Esophagus (tissue), 2 donors: ENCODE measurements around the gene BCAS3. TPM values are rescaled to one million over a fixed set of nuclear protein-coding genes. Genes with fewer than 3 reads are reported as not detected.

Experiments
- H3K27ac ChIP-seq, 2 donors: one replicate each; pipeline ENCODE4 v1.5.1; 2013; ENCODE audit warnings: low read depth in 2 of 2, mild to moderate bottlenecking in 2 of 2, inconsistent platforms in 1 of 2, low read length in 1 of 2, moderate library complexity in 1 of 2
- H3K27me3 ChIP-seq, 2 donors: one replicate each; pipeline ENCODE4 v1.6.1; 2013; ENCODE audit warnings: low read length in 2 of 2, control low read depth in 1 of 2, mild to moderate bottlenecking in 1 of 2; ENCODE audit not compliant: insufficient read depth in 2 of 2, control insufficient read depth in 1 of 2
- H3K36me3 ChIP-seq, 2 donors: one replicate each; pipeline ENCODE4 v1.6.1; 2013; ENCODE audit warnings: low read length in 1 of 2; ENCODE audit not compliant: control insufficient read depth in 2 of 2, insufficient read depth in 2 of 2
- H3K4me1 ChIP-seq, 2 donors: one replicate each; pipeline ENCODE4 v1.6.1; 2013; ENCODE audit warnings: low read length in 1 of 2; ENCODE audit not compliant: control insufficient read depth in 2 of 2, insufficient read depth in 2 of 2
- H3K4me3 ChIP-seq, 2 donors: one replicate each; pipeline ENCODE4 v1.5.1; 2013; ENCODE audit warnings: low read length in 2 of 2, mild to moderate bottlenecking in 2 of 2, low read depth in 1 of 2, moderate library complexity in 1 of 2
- H3K9me3 ChIP-seq, 2 donors: one replicate each; pipeline ENCODE4 v1.6.1; 2013; ENCODE audit warnings: mild to moderate bottlenecking in 2 of 2, low read depth in 1 of 2, low read length in 1 of 2, moderate library complexity in 1 of 2; ENCODE audit not compliant: control insufficient read depth in 2 of 2, insufficient read depth in 1 of 2
- WGBS, 2 donors: extraction: QIAGEN DNeasy Blood & Tissue Kit; methylation state at CpG; one replicate each; pipeline ENCODE4 v1.1.7; 2013; 5-methylcytosine and 5-hydroxymethylcytosine counted together
- polyA plus RNA-seq, 2 donors: library from polyadenylated mRNA; stranded (reverse); fragments of 200-250 nt; gene quantifications; one replicate each; pipeline ENCODE4 v1.2.3, GENCODE V29; 2013
- donor health status: healthy with polysubstance abuse.
- donor health status: Bipolar disorder and iron deficiency.

The BCAS3 gene
- polyA plus RNA-seq, 2 donors, result 4.7 to 6.6 TPM

DNA sequence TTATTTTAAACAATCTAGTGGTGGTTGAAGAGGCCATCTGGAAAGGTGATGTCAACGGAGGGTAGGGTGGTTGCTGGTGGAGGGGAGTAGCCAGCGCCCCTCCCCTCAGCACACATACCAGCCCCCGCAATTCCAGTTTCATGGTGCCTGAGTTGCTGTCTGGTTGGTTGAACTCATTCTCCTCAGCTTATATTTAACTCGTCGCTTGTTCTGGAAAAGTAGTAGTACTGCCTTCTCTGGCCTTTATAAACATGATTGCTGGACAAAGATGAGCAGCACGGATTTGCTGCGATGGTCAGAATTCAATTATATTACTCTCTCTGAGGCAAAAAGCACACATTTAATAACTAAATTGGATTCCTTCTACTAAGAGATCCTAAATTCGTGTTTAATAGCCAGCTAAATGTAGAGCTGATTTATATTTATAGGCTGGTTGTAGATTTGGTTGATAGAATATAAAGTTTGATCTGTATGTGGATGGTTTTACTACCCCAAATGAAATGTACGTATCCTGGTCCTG is 484.0 kb downstream of the BCAS3 start:
- no peaks in the 10 kb centered on the region for H3K36me3 ChIP-seq
- H3K27ac ChIP-seq, result no peak overlapping the region
- no peaks in the 10 kb centered on the region for H3K27me3 ChIP-seq
- peaks cover 0 to 3% of the 10 kb centered on the region in 2 donors for H3K9me3 ChIP-seq
- H3K4me1 ChIP-seq, result no peaks in the 10 kb centered on the region
- 92 to 94% methylated on average over 9 of the region's 9 CpGs for whole genome bisulfite sequencing, 2 donors
- no peak overlapping the region for H3K4me3 ChIP-seq

DNA sequence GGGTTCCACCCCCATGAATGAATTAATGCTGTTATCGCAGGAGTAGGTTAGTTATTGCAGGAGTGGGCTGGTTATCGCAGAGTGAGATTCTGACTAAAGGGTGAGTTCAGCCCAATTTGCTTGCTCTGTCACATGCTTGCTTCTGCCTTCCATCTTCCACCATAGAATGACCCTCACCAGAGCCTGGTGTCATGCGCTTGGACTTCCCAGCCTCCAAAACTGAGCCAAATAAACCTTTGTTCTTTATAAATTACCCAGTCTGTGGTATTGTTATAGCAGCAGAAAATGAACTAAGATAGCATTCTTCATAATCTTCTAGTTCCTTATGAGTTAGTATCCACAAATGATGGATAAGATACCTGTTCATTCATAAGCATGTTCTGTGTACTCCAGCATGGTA is 486.9 kb downstream of the BCAS3 start:
- Histone ChIP-seq H3K9me3 (peaks cover 0 to 3% of the 10 kb centered on the region in 2 donors), H3K27me3 (no peaks in the 10 kb centered on the region), H3K36me3 (no peaks in the 10 kb centered on the region), H3K4me3 (no peak overlapping the region), H3K27ac (no peak overlapping the region), H3K4me1 (no peaks in the 10 kb centered on the region)
- WGBS, 2 donors, result 99% methylated on average over 3 of the region's 3 CpGs

DNA sequence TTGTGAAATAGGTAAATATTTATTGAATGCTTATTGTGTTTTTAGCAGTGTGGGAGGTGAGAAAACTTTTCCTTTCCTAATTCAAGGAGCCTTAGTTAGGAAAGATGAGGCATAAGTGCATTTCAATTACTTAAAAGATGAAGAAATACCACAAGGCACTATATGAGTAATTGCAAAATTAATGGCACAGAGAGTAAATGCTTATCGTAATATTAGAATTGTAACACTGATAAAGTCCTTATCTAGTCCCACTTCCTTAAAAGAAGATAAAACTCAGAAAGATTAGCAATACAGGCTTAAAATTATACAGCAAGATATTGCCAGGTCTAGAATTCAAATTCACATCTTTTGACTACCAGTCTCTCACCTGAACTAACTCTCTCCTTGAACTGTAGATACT is 489.4 kb downstream of the BCAS3 start:
- Histone ChIP-seq H3K36me3 (no peaks in the 10 kb centered on the region), H3K4me3 (no peak overlapping the region), H3K4me1 (no peaks in the 10 kb centered on the region), H3K27me3 (no peaks in the 10 kb centered on the region), H3K9me3 (peaks cover 0 to 3% of the 10 kb centered on the region in 2 donors), H3K27ac (no peak overlapping the region)
- WGBS, 2 donors, result 84 to 93% methylated on average over 1 of the region's 1 CpG

DNA sequence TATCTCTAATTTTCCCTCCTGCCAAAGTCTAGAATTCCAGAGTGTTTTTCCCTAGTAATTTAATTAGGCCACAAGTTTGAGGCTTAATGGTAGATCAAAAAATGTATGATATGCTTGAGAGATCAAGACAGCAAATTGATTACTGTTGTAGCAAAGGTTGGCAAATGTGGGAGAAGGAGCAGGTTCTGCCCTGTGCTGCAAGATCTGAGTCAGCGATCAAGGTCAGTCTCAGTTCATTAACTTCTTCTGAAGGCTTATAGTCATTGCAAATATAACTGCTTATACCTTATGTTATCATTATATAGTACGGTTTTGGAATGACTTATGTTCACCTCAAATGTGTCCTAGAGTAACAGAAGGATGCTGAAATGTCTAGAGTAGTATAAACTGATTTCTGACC is 490.9 kb downstream of the BCAS3 start:
- Histone ChIP-seq H3K36me3 (no peaks in the 10 kb centered on the region), H3K27me3 (no peaks in the 10 kb centered on the region), H3K4me3 (no peak overlapping the region), H3K27ac (no peak overlapping the region), H3K9me3 (peaks cover 0 to 3% of the 10 kb centered on the region in 2 donors), H3K4me1 (no peaks in the 10 kb centered on the region)
- 51 to 54% methylated on average over 2 of the region's 2 CpGs for WGBS, 2 donors

DNA sequence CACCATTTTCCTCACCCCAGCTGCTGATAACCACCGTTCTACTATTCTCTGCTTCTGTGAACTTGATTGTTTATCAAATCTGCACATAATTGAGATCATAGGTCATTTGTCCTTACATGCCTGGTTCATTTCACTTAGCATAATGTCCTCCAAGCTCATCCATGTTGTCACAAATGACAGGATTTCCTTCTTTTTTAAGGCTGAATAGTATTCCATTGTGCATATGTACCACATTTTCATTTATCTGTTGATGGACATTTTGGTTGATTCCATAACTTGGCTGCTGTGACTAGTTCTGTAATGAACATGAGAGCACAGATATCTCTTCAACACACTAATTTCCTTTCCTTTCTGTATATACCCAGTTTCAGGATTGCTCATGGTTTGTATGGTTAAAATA is 496.7 kb downstream of the BCAS3 start:
- no peak overlapping the region for H3K27ac ChIP-seq
- no peak overlapping the region for H3K4me3 ChIP-seq
- no peaks in the 10 kb centered on the region for H3K4me1 ChIP-seq
- H3K27me3 ChIP-seq, result no peaks in the 10 kb centered on the region
- WGBS, 2 donors, result 81 to 92% methylated on average over 1 of the region's 1 CpG
- H3K9me3 ChIP-seq, result no peaks in the 10 kb centered on the region
- H3K36me3 ChIP-seq, result no peaks in the 10 kb centered on the region

DNA sequence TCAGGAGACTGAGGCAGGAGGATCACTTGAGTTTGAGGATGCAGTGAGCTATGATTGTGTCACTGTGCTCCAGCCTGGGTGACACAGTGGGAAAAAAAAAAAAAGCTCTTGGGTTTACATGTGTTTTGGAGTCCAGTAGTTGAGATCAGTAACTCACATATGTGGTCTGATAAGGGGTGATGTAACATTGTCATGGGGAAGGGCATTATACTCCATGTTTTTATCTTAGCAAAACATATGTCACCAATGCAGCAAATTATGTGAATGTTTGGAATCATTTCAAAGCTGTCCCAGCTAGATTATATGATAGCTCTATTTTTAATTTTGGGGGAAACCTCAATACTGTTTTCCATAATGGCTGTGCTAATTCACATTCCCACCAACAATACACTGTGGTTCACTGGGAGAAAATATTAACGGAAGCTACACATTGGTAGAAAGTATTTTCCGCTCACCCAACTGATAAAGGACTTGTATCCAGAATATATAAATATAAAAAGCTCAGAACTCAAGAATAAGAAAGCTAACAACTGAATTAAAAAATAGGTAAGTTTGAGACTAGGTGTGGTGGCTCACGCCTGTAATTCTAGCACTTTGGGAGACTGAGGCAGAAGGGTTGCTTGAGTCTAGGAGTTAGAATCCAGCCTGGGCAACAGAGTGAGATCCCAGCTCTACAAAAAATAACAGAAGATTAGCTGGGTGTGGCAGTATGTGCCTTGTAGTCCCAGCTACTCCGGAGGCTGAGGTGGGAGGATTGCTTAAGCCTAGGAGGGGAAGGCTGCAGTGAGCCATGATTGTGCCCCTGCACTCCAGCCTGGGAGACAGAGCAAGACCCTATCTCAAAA is 497.9 kb downstream of the BCAS3 start:
- H3K36me3 ChIP-seq, result no peaks in the 10 kb centered on the region
- WGBS, 2 donors, result 98 to 99% methylated on average over 4 of the region's 4 CpGs

DNA sequence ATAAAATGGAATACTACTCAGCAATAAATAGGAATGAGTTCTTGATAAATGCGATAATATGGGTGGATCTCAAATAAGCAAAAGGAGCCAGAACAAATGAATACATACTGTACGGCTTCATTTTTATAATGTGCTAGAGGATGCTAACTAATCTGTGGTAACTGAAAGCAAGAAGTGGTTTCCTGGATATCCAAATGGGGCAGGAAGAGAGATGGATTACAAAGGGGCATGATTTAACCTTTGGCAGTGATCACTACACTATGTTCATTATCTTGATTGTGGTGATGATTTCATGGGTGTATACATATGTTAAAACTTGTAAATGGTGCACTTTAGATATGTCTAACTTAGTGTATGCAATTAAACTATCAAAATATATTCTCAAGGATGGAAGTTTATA is 499.7 kb downstream of the BCAS3 start:
- no peak overlapping the region for H3K27ac ChIP-seq
- no peak overlapping the region for H3K4me3 ChIP-seq
- H3K9me3 ChIP-seq, result no peaks in the 10 kb centered on the region
- H3K4me1 ChIP-seq, result no peaks in the 10 kb centered on the region
- no peaks in the 10 kb centered on the region for H3K36me3 ChIP-seq
- no peaks in the 10 kb centered on the region for H3K27me3 ChIP-seq
- 93 to 99% methylated on average over 2 of the region's 2 CpGs for WGBS, 2 donors

More for the DNA sequence above, 497.9 kb downstream of the BCAS3 start:
- no peaks in the 10 kb centered on the region for H3K27me3 ChIP-seq
- no peak overlapping the region for H3K4me3 ChIP-seq
- H3K27ac ChIP-seq, result no peak overlapping the region
- no peaks in the 10 kb centered on the region for H3K4me1 ChIP-seq
- H3K9me3 ChIP-seq, result no peaks in the 10 kb centered on the region

DNA sequence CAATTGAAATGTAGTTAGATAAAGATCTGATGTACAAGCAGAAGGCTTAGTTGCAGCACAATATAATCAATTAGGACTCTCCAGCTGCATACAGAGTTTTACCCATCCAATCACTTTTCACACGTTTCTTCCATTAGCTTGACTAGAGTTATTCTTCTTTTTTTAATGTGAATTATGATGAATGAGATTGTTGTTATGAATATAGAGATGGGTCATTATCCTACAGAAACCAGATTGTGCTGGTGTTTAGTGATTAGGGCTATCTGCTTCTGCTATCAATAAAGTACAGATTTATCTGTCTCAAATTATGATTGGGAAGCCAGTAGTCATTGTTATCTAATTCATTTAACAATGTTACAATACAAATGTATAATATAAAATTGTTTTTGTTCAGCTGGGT is 500.6 kb downstream of the BCAS3 start:
- H3K9me3 ChIP-seq, result no peaks in the 10 kb centered on the region
- H3K27ac ChIP-seq, result no peak overlapping the region
- no peaks in the 10 kb centered on the region for H3K36me3 ChIP-seq
- no peaks in the 10 kb centered on the region for H3K4me1 ChIP-seq
- 67 to 71% methylated on average over 1 of the region's 1 CpG for WGBS, 2 donors
- H3K4me3 ChIP-seq, result no peak overlapping the region
- no peaks in the 10 kb centered on the region for H3K27me3 ChIP-seq

DNA sequence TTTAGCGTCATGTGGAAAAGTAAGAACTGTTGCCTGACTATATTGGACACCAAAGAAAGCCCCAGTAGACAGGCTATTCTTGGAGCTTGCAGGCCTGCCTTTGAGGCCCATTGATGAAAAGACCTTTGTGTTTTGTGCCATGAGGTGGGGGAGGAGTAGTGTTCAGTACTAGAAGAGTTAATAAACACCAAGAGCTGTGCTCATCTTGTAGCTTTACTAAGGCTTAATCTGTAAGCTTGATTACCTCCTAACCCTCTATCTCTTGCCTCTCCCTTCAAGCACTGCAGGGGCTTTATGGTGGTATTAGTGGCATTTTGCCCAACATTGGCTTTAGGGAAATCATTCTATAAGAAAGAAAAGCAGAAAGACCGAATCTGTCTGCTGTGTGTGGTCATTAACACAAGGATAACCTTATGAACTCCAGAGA is 501.7 kb downstream of the BCAS3 start:
- Histone ChIP-seq H3K4me3 (no peak overlapping the region), H3K27ac (no peak overlapping the region), H3K27me3 (no peaks in the 10 kb centered on the region), H3K9me3 (no peaks in the 10 kb centered on the region), H3K36me3 (no peaks in the 10 kb centered on the region), H3K4me1 (no peaks in the 10 kb centered on the region)
- 87 to 88% methylated on average over 2 of the region's 2 CpGs for WGBS, 2 donors

DNA sequence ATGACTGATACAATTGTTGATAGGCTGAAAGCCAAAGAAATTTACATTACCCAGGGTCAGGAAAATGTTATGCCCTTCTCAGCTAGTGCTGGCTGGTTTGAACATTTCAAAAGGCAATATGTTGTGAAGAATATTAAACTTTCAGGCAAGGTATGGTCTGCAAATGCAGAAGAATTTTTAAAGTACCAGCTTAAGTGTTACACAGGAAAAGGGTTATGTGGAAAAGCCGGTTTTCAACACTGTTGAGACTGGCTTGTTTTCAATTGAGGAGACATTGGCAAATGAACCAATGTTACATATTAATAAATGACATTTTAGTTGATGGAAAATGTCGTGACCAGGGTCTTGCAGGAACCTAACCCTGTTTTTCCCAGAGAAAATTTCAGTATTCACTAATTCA is 506.1 kb downstream of the BCAS3 start:
- 61 to 64% methylated on average over 2 of the region's 2 CpGs for WGBS, 2 donors
- Histone ChIP-seq H3K4me1 (no peaks in the 10 kb centered on the region), H3K36me3 (no peaks in the 10 kb centered on the region), H3K4me3 (no peak overlapping the region), H3K27ac (no peak overlapping the region), H3K27me3 (no peaks in the 10 kb centered on the region), H3K9me3 (no peaks in the 10 kb centered on the region)
